SK-N-SH (cell line): ENCODE results near the gene FUNDC1. TPM values are rescaled to one million over a fixed set of nuclear protein-coding genes. Genes with fewer than 3 reads are reported as not detected.

Experiments
- CTCF ChIA-PET: fragments of 300-600, 350-600 bp; formaldehyde crosslinking; extraction: SDS; loops from one replicate; lab custom pipeline; 2021; lab: Yijun Ruan, JAX
- POLR2A ChIA-PET: fragments of 350-600 bp; sonication (Branson Sonifier 250); formaldehyde crosslinking; extraction: SDS; loops from one replicate; lab custom pipeline; 2020; ENCODE audit warnings: antibody characterized with exemption, inconsistent platforms; lab: Yijun Ruan, JAX
- DNase-seq: peaks from one replicate; pipeline ENCODE4 v3.0.0; 2012
- H2AFZ ChIP-seq: fragments of 200-600 bp; sonication (generic); 2 replicates; pipeline ENCODE4 v1.8.1; 2016; ENCODE audit warnings: antibody characterized with exemption, mild to moderate bottlenecking, low read depth
- H3F3A ChIP-seq: fragments of 200-600 bp; sonication (generic); replicated peaks from 2 replicates; pipeline ENCODE3; 2016; ENCODE audit warnings: antibody characterized with exemption, mild to moderate bottlenecking; ENCODE audit not compliant: insufficient read depth
- H3K27ac ChIP-seq, 2 experiments: fragments of 200-500 bp in 1 of 2; fragments of 200-600 bp in 1 of 2; sonication (Bioruptor generic) in 1 of 2; sonication (generic), shearing (Covaris generic) in 1 of 2; 2 replicates each; pipeline versions ENCODE4 v1.5.1 to v1.6.1; 2014 to 2016; ENCODE audit warnings: low read depth in 2 of 2, inconsistent platforms in 1 of 2, low read length in 1 of 2, mild to moderate bottlenecking in 1 of 2, mixed read lengths in 1 of 2
- H3K27me3 ChIP-seq: fragments of 200-600 bp; sonication (generic), shearing (Covaris generic); 2 replicates; pipeline ENCODE4 v1.6.1; 2016; ENCODE audit warnings: mixed run types; ENCODE audit not compliant: insufficient read depth
- H3K36me3 ChIP-seq, 2 experiments: fragments of 200-500 bp in 1 of 2; fragments of 200-600 bp in 1 of 2; sonication (Bioruptor generic) in 1 of 2; sonication (generic) in 1 of 2; replicated peaks in 1 of 2; 2 replicates each; pipeline versions ENCODE3 to v1.5.1; 2014 to 2016; ENCODE audit warnings: low read length in 1 of 2, mild to moderate bottlenecking in 1 of 2; ENCODE audit not compliant: insufficient read depth in 2 of 2, control insufficient read depth in 1 of 2
- H3K4me1 ChIP-seq, 2 experiments: fragments of 200-500 bp in 1 of 2; fragments of 200-600 bp in 1 of 2; sonication (Bioruptor generic) in 1 of 2; sonication (generic), shearing (Covaris generic) in 1 of 2; 2 replicates each; pipeline versions ENCODE4 v1.5.1 to v1.6.1; 2014 to 2016; ENCODE audit warnings: low read depth in 1 of 2, low read length in 1 of 2, mixed run types in 1 of 2; ENCODE audit not compliant: insufficient read depth in 2 of 2, control insufficient read depth in 1 of 2
- H3K4me2 ChIP-seq: fragments of 200-600 bp; sonication (generic), shearing (Covaris generic); 2 replicates; pipeline ENCODE4 v1.6.1; 2017; ENCODE audit warnings: mixed run types
- H3K4me3 ChIP-seq, 2 experiments: fragments of 200-500 bp in 1 of 2; fragments of 200-600 bp in 1 of 2; sonication (Bioruptor generic) in 1 of 2; sonication (generic), shearing (Covaris generic) in 1 of 2; 2 replicates each; pipeline versions ENCODE4 v1.5.1 to v1.8.1; 2014 to 2016; ENCODE audit warnings: low read depth in 2 of 2, inconsistent platforms in 1 of 2, low read length in 1 of 2, mild to moderate bottlenecking in 1 of 2, mixed read lengths in 1 of 2, moderate library complexity in 1 of 2
- H3K79me2 ChIP-seq: fragments of 200-600 bp; sonication (generic); 2 replicates; pipeline ENCODE4 v1.8.1; 2017; ENCODE audit warnings: mild to moderate bottlenecking; ENCODE audit not compliant: insufficient read depth
- H3K9ac ChIP-seq: fragments of 200-600 bp; sonication (generic); 2 replicates; pipeline ENCODE4 v1.6.1; 2017; ENCODE audit warnings: mixed run types
- H3K9me2 ChIP-seq: fragments of 200-600 bp; sonication (generic); 2 replicates; pipeline ENCODE4 v1.6.1; 2017; ENCODE audit warnings: mixed run types
- H3K9me3 ChIP-seq: fragments of 200-600 bp; sonication (generic); 2 replicates; pipeline ENCODE4 v1.6.1; 2017; ENCODE audit warnings: mixed run types, mild to moderate bottlenecking, moderate library complexity
- H4K20me1 ChIP-seq: fragments of 200-600 bp; sonication (generic); 2 replicates; pipeline ENCODE4 v1.6.1; 2017; ENCODE audit warnings: mild to moderate bottlenecking, mixed run types; ENCODE audit not compliant: insufficient read depth
- CHD2 ChIP-seq: fragments of 150-350 bp; IDR thresholded peaks from 2 replicates; pipeline ENCODE4 v1.6.1; 2018; ENCODE audit warnings: low read length; ENCODE audit not compliant: partially characterized antibody
- FOSL2 ChIP-seq: IDR thresholded peaks from 2 replicates; pipeline ENCODE4 v1.4.0; 2012; ENCODE audit warnings: low read depth, mild to moderate bottlenecking, moderate library complexity, borderline replicate concordance
- FOXJ3 ChIP-seq: sonication (generic); formaldehyde crosslinking; IDR thresholded peaks from 2 replicates; pipeline ENCODE4 v1.5.1; 2020; ENCODE audit warnings: mild to moderate bottlenecking, missing genetic modification reagents
- FOXM1 ChIP-seq: IDR thresholded peaks from 2 replicates; pipeline ENCODE4 v1.4.0; 2012; ENCODE audit warnings: low read depth, mild to moderate bottlenecking
- GATA2 ChIP-seq: sonication (generic); formaldehyde crosslinking; IDR thresholded peaks from 2 replicates; pipeline ENCODE4 v1.5.0; 2020; ENCODE audit warnings: mild to moderate bottlenecking, missing genetic modification reagents
- IRF3 ChIP-seq: fragments of 150-350 bp; IDR thresholded peaks from 2 replicates; pipeline ENCODE4 v1.6.1; 2016; ENCODE audit warnings: mild to moderate bottlenecking, low read depth, low read length
- MAX ChIP-seq: IDR thresholded peaks from 2 replicates; pipeline ENCODE4 v1.4.0; 2012; ENCODE audit warnings: low read depth
- POLR2AphosphoS5 ChIP-seq: IDR thresholded peaks from 2 replicates; pipeline ENCODE4 v1.6.1; 2012; ENCODE audit warnings: low read depth, low read length
- RAD21 ChIP-seq: IDR thresholded peaks from 2 replicates; pipeline ENCODE4 v1.6.1; 2012; ENCODE audit warnings: mild to moderate bottlenecking, low read length
- RXRA ChIP-seq: IDR thresholded peaks from 2 replicates; pipeline ENCODE4 v1.4.0; 2012; ENCODE audit warnings: low read depth, mild to moderate bottlenecking, borderline replicate concordance
- SMC3 ChIP-seq: IDR thresholded peaks from 2 replicates; pipeline ENCODE4 v1.6.1; 2012; ENCODE audit warnings: low read depth, low read length, improper control_type of control experiment
- TAF1 ChIP-seq: IDR thresholded peaks from 2 replicates; pipeline ENCODE4 v1.6.1; 2012; ENCODE audit warnings: low read depth, mild to moderate bottlenecking, low read length, moderate library complexity, borderline replicate concordance
- TCF12 ChIP-seq: IDR thresholded peaks from 2 replicates; pipeline ENCODE4 v1.4.0; 2012
- TEAD4 ChIP-seq: IDR thresholded peaks from 2 replicates; pipeline ENCODE4 v1.4.0; 2012; ENCODE audit warnings: mild to moderate bottlenecking, borderline replicate concordance; ENCODE audit not compliant: insufficient read depth
- USF2 ChIP-seq: fragments of 150-350 bp; IDR thresholded peaks from 2 replicates; pipeline ENCODE4 v1.6.1; 2017; ENCODE audit warnings: antibody characterized with exemption, low read length, low read depth, borderline replicate concordance
- ZBTB33 ChIP-seq: IDR thresholded peaks from 2 replicates; pipeline ENCODE4 v1.4.0; 2012; ENCODE audit warnings: low read depth, borderline replicate concordance
- WGBS: methylation state at CpG from one replicate; pipeline ENCODE4 v1.1.6; 2017; ENCODE audit warnings: low lambda C conversion rate; 5-methylcytosine and 5-hydroxymethylcytosine counted together
- polyA plus RNA-seq, 3 experiments: library from polyadenylated mRNA; depleted of rRNA; stranded (reverse); fragments of >200 nt; gene quantifications; 2 replicates each; pipeline ENCODE4 v1.2.3, GENCODE V29; 2012

Gene FUNDC1
- polyA plus RNA-seq, 1 of the 3 experiments (the other 2 are of a cell fraction), result 23.5 TPM

GRCh38 chrX:44503560-44503959, 39.1 kb downstream of the FUNDC1 start:
- POLR2A ChIA-PET, result no interaction called here
- Histone ChIP-seq H3K4me3 (no peak overlapping the region), H3F3A (no peaks in the 10 kb centered on the region), H3K9me2 (no peaks in the 10 kb centered on the region), H3K9me3 (no peaks in the 10 kb centered on the region), H3K4me1 (no peaks in the 10 kb centered on the region), H3K27me3 (peaks cover 13% of the 10 kb centered on the region; the same call in 1 of the 2 replicates), H3K9ac (no peak overlapping the region), H3K36me3 (no peaks in the 10 kb centered on the region), H2AFZ (no peak overlapping the region)
- no peak for DNase-seq
- TF ChIP-seq SMC3, result no peak
- TF ChIP-seq, all 33 proteins: peak for 0
- H3K79me2 ChIP-seq, result no peaks in the 10 kb centered on the region
- no peaks in the 10 kb centered on the region for H4K20me1 ChIP-seq
- WGBS, result 35% methylated on average over 4 of the region's 4 CpGs
- CTCF ChIA-PET, result interaction anchor here (0.6 to 0.9 kb wide), 2 partner anchors 31 to 249 kb away, joined by 3 to 4 read pairs; no protein-coding TSS in a partner anchor
- no peak overlapping the region for H3K27ac ChIP-seq
- no peak overlapping the region for H3K4me2 ChIP-seq

GRCh38 chrX:44495091-44495490, 47.6 kb downstream of the FUNDC1 start:
- Histone ChIP-seq H3K27ac (no peak overlapping the region), H3K9me3 (no peaks in the 10 kb centered on the region), H3K4me3 (no peak overlapping the region), H3K4me1 (no peaks in the 10 kb centered on the region), H4K20me1 (no peaks in the 10 kb centered on the region), H3K27me3 (no peaks in the 10 kb centered on the region; the same call in 1 of the 2 replicates), H2AFZ (no peak overlapping the region), H3K36me3 (no peaks in the 10 kb centered on the region), H3K79me2 (no peaks in the 10 kb centered on the region), H3K9me2 (no peaks in the 10 kb centered on the region), H3F3A (no peaks in the 10 kb centered on the region), H3K9ac (no peak overlapping the region), H3K4me2 (no peak overlapping the region)
- DNase-seq, result no peak
- POLR2A ChIA-PET, result no interaction called here
- TF ChIP-seq CHD2, result no peak
- TF ChIP-seq ZBTB33, result no peak
- TF ChIP-seq RAD21, result no peak
- TF ChIP-seq FOXJ3, result no peak
- CTCF ChIA-PET, result no interaction called here
- WGBS, result 39% methylated on average over 1 of the region's 1 CpG

GRCh38 chrX:44494357-44494756, 48.3 kb downstream of the FUNDC1 start:
- no peak overlapping the region for H3K27ac ChIP-seq
- H3K9me3 ChIP-seq, result no peaks in the 10 kb centered on the region
- H3K9ac ChIP-seq, result no peak overlapping the region
- no peaks in the 10 kb centered on the region for H4K20me1 ChIP-seq
- no peak for DNase-seq
- peaks cover 2% of the 10 kb centered on the region; the same call in 1 of the 2 replicates for H3K27me3 ChIP-seq
- no peaks in the 10 kb centered on the region for H3K36me3 ChIP-seq
- ChIA-PET POLR2A (interaction anchor here (0.6 kb wide), 1 partner anchor 129 kb away, joined by 3 read pairs; no protein-coding TSS in a partner anchor), CTCF (no interaction called here)
- H3K4me3 ChIP-seq, result no peak overlapping the region
- WGBS, result 49% methylated on average over 4 of the region's 4 CpGs
- no peaks in the 10 kb centered on the region for H3K79me2 ChIP-seq
- H2AFZ ChIP-seq, result no peak overlapping the region
- no peaks in the 10 kb centered on the region for H3K9me2 ChIP-seq
- no peaks in the 10 kb centered on the region for H3F3A ChIP-seq
- no peaks in the 10 kb centered on the region for H3K4me1 ChIP-seq
- no peak overlapping the region for H3K4me2 ChIP-seq
- TF ChIP-seq USF2, result no peak
- no peak for TF ChIP-seq GATA2
- TF ChIP-seq ZBTB33, result no peak
- TF ChIP-seq IRF3, result no peak
- no peak for TF ChIP-seq FOSL2
- TF ChIP-seq POLR2AphosphoS5, result no peak
- no peak for TF ChIP-seq TEAD4
- no peak for TF ChIP-seq RXRA
- no peak for TF ChIP-seq FOXM1
- TF ChIP-seq MAX, result no peak
- no peak for TF ChIP-seq TCF12
- TF ChIP-seq TAF1, result no peak
